WI38 (cell line): ENCODE data around the gene ASPHD2.

ENCODE experiments used
- H3K4me3 ChIP-seq: 2 replicates; pipeline ENCODE4 v1.5.1; 2011; ENCODE audit warnings: low read depth, mild to moderate bottlenecking, control low read depth, low read length
- CTCF ChIP-seq: IDR thresholded peaks from 2 replicates; pipeline ENCODE4 v1.5.1; 2012; ENCODE audit warnings: low read depth, mild to moderate bottlenecking, control low read depth, low read length

The ASPHD2 gene

GRCh38 chr22:26442086-26442756 lies 13.2 kb downstream of the ASPHD2 start:
- no peak overlapping the region for H3K4me3 ChIP-seq
- TF ChIP-seq CTCF = no peak

GRCh38 chr22:26443901-26444690 lies 15.0 kb downstream of the ASPHD2 start:
- no peak for TF ChIP-seq CTCF
- H3K4me3 ChIP-seq = no peak overlapping the region

- no peak overlapping the region for H3K4me3 ChIP-seq
- TF ChIP-seq CTCF = no peak
Measured at GRCh38 chr22:26444777-26445176, 15.7 kb downstream of the ASPHD2 start.

- no peak for TF ChIP-seq CTCF
Measured at GRCh38 chr22:26445577-26446275, 16.7 kb downstream of the ASPHD2 start.

GRCh38 chr22:26446808-26447515 lies 17.9 kb downstream of the ASPHD2 start:
- TF ChIP-seq CTCF = no peak
- H3K4me3 ChIP-seq = no peak overlapping the region

More at GRCh38 chr22:26445577-26446275, 16.7 kb downstream of the ASPHD2 start:
- no peak overlapping the region for H3K4me3 ChIP-seq

GRCh38 chr22:26447584-26448329 lies 18.7 kb downstream of the ASPHD2 start:
- H3K4me3 ChIP-seq = no peak overlapping the region
- no peak for TF ChIP-seq CTCF
